ENCODE measurements around the gene AEBP2.
"Not testable (repeated sequence)": the region's sequence is repeated elsewhere in the genome, so short reads cannot be mapped to it uniquely, and the experiment has no call there.

The AEBP2 gene, protein sequence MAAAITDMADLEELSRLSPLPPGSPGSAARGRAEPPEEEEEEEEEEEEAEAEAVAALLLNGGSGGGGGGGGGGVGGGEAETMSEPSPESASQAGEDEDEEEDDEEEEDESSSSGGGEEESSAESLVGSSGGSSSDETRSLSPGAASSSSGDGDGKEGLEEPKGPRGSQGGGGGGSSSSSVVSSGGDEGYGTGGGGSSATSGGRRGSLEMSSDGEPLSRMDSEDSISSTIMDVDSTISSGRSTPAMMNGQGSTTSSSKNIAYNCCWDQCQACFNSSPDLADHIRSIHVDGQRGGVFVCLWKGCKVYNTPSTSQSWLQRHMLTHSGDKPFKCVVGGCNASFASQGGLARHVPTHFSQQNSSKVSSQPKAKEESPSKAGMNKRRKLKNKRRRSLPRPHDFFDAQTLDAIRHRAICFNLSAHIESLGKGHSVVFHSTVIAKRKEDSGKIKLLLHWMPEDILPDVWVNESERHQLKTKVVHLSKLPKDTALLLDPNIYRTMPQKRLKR

GRCh38 chr12:19439059-19440018 is at the start of gene AEBP2:
Gene AEBP2, plus strand, starts transcription at chr12:19439492. Its CDS starts 208 bp downstream, at chr12:19439700.
- peak; percentile 75 for DNase-seq

DNA sequence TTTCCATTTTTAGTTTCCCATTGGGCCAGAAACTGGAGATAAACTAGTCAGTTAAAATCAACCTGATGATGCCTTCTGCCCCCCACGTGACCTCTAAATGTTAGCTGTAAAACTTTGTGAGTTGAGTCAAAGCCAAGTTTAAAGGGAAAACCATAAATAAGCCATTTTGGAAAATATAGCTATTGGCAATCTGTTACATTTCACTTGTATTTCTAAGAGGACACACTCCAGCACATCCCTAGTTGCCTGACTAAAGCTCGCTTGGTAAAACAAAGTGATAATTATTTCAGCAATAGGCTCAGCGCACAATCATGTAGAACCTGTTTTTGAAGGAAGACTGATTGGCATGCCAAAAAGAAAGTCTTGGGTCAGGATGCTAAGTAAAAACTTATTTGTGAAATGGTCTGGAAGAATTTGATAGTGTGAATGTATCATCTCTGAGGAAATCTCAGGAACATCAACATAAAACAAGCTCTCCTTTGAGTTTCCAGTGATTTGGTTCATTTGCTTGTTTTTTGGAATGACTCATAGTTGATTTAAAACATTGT is 49.2 kb upstream of the AEBP2 start:
- DNase-seq: no peak

GRCh38 chr12:19392644-19393043 is 46.6 kb upstream of the AEBP2 start:
- DNase-seq: not testable (repeated sequence)

- DNase-seq: no peak
Observed at GRCh38 chr12:19394385-19394784, 44.9 kb upstream of the AEBP2 start.

DNA sequence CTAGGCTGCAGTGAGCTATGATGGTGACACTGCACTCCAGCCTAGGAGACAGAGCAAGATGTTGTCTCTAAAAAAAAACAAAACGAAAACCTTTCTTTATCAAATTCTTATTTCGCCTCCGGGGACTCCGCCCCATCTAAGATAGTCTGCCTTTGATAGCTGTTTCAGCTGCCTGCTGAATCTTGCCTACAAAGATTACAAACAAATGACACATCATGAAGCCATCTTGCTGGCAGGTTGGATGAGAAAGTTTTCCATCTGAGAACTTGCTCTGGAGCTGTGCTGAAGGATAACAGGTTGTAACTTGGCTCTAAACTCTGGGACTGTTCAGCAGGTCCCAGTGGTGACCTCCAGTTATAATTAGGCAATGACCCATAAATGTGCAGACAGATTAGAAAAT is 41.8 kb upstream of the AEBP2 start:
- DNase-seq: no peak

DNA sequence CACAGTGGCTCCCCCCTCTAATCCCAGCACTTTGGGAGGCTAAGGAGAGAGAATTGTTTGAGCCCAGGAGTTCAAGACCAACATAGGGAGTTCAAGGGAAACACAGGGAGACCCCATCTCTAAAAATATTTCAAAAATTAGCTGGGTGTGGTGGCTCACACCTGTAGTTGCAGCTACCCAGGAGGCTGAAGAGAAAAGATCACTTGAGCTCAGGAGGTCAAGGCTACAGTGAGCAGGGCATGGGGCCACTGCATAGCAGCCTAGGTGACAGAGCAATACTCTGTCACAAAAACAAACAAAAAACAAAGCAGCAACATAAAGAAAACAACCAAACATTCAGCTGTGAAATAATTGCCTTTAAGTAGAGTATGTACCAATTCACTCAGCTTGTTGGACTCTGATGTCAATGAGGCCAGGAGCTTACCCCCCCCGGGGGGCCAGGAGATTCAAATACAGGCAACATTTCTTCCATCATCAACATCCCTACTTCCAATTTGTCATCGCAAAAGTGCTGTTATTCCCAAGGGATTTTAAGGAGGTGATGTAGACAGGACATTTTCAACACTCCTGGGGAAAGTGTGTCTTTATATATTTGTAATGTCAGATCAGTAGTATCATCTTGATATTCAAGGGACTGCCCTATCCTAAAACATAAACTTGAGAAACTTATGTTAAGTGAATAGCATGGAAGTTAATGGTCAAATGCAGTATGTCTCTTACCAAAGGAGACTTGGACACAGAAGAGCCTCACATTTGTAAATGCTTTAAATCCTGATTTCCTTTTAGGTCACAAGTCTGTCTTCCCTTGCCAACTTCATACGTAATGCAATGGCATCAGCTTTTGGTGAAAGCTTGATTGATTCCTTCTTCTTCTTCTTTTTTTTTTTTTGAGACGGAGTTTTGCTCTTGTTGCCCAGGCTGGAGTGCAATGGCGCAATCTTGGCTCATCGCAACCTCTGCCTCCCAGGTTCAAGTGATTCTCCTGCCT is 40.6 kb upstream of the AEBP2 start:
- DNase-seq: no peak

DNA sequence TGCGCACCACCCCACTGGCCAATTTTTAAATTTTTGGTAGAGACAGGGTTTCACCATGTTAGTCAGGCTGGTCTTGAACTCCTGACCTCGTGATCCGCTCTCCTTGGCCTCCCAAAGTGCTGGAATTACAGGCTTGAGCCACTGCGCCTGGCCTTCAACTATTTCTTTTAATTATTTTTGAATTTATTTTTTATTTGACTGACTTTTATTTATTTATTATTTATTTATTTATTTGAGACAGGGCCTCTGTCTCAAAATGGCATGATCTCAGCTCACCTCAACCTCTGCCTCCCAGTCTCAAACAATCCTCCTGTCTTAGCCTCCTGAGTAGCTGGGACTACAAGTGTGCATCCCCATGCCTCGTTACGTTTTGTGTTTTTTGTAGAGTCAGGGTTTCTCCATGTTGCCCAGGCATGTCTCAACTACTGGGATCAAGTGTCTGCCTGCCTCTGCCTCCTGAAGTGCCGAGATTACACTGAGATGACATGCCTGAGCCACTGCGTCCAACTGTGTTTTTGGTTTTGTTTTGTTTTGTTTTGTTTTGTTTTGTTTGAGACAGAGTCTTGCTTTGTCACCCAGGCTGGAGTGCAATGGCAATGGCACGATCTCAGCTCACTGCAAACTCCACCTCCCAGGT is 38.5 kb upstream of the AEBP2 start:
- DNase-seq: not testable (repeated sequence)

GRCh38 chr12:19402211-19402610 is 37.1 kb upstream of the AEBP2 start:
- no peak for DNase-seq

DNA sequence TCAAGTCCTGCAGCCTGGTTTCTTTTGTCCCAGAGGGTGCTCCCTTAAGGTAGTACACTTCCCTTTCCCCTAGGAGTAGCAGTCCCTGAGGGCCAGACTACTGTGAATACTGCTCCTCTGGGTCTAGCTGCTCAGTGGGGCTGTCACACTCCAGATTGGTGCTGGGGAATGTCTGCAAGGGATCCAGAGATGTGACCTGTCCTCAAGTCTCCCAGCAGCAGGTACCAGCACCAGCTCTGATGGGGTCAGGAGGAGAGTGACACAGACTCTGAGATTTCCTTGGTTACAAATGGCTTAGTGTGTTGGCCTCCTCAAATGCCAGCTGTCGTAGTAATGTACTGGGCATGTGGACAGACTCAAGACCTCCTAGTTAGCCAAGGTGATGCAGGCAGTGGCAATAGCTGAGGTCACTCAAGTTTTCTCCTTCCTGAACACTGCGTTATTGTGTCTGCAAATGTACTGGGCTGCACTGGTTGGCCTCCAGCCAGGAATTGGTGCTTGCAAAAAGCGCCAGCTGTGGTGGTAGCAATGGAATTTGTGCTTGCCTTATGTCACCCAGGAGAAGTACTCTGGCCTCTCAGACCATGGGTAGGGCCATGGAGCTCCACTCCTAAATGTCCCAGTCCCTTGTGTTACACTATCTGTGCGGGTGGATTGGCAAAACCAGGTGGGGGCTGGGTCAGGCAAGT is 36.4 kb upstream of the AEBP2 start:
- DNase-seq: no peak

GRCh38 chr12:19404242-19404880 is 34.9 kb upstream of the AEBP2 start:
- no peak for DNase-seq

DNA sequence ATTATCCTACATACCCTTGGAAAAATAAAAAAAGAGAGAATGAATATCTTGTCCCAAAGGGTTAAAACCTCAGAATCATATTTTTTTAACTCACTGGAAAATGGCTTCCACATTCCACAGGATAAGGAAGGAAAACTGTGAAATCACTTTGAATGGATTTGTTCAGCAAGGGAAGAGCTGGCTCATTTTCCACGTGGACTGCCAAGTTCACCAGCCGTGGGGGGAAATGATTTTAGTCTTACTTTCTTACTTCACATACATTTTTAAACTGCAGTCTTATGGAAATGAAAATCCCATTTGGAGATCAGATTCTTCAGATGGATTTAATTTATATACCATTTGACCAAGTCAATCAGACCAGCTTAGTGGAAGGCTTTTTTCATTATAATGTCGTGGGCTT is 29.9 kb upstream of the AEBP2 start:
- no peak for DNase-seq

- no peak for DNase-seq
Observed at GRCh38 chr12:19410211-19410610, 29.1 kb upstream of the AEBP2 start.

- no peak for DNase-seq
Observed at GRCh38 chr12:19410629-19411185, 28.6 kb upstream of the AEBP2 start.

DNA sequence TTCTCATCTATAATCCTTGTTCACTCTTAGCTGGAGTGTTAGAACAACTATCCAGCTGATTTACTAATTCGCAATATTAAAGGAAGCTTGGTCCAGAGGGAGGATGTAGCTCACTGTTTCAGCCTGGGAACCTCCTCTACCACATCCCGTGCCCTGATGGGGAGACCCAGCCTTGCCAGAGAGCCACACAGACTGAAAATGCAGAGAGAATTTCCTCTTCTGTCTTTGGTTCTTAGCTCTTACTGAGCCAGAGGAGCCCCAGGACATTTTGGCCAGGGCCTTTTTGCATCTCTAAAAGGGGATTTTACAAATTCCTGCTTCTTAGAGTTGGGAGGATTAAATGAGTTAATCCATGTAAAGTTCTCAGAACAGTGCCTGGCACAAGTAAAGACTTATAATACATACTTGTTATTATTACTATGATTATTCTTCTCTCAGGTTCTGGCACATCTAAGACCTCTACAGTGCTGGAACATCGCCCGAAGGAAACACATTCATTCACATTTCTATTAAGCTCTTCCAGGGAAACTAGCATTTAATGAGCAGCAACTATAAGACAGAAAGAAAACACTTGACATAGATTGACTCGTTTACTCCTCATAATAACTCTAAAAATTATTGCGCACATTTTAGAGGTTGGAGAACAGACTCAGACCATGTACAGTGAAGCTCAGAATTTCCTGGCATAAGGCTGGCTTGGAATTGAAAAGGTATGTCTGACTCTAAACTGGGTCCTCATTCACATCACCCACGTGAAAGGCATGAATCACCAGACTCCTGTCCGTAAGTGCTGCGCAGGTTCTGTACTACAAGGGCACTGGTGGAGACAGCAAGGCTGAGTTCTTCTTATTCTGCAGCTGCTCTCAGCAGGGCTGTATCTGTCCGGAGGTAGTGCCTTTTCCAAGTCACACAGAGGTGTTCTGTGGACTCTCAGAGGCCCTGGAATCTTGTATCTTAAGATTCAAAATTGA is 27.8 kb upstream of the AEBP2 start:
- no peak for DNase-seq

DNA sequence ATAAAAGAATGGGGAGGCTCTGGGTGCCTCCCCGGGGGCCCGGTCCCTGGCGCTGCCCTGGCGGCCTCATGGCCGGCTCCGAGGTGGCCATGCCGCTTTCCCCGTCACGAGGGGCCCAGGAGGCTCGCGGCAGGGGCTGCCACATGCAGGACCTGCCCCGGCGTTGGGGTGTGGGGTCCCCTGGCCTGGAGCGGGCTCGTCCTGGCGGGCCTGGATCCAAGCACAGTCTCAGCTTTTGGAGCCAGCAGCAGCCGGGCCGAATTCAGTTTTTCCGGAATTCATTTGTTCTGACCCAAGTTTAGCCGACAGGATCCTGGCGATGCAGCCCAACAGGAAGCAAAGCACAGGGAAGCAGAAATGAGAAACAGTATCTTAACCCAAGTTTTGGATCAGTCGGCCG is 26.4 kb upstream of the AEBP2 start:
- DNase-seq: no peak

DNA sequence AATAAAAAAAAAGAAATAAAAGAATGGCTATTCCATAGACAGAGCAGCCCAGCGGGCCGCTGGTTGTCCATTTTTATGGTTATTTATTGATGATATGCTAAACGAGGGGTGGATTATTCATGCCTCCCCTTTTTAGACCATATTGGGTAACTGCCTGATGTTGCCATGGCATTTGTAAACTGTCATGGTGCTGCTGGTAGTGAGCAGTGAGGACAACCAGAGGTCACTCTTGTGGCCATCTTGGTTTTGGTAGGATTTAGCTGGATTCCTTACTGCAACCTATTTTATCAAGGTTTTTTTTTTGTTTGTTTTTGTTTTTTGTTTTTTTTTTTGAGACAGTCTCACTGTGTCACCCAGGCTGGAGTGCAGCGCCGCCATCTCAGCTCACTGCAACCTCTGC is 25.7 kb upstream of the AEBP2 start:
- DNase-seq: not testable (repeated sequence)

DNA sequence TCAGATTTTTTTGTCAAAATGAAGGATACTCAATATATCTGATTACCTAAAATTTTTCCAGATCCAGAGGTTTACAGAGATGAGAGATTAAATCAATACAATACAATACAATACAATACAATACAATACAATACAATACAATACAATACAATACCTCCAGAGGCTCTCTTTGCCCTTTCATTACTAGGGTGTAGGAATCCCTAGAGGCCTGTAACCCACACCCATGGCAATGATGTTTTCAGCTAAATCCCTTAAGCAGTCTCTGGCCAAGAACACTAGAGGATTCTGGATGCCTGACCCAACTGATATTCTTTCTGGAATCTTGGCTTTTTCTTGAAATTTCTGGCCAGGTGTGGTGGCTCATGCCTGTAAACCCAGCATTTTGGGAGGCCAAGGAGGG is 23.7 kb upstream of the AEBP2 start:
- DNase-seq: no peak

- DNase-seq: no peak
Observed at GRCh38 chr12:19419086-19419485, 20.2 kb upstream of the AEBP2 start.

All from NCI-H1694 (cell line).